CD4-positive, alpha-beta T cell treated with Interleukin-1 beta for 1 hour (primary cell): Measurements from ENCODE around the gene APC2.
A peak's percentile ranks its signal among the peaks of the same experiment; 100 is the strongest.

Experiments
- DNase-seq, 2 donors: peaks; one replicate each; pipeline ENCODE4 v3.0.0-alpha.2; 2020 to 2022

The APC2 gene, protein sequence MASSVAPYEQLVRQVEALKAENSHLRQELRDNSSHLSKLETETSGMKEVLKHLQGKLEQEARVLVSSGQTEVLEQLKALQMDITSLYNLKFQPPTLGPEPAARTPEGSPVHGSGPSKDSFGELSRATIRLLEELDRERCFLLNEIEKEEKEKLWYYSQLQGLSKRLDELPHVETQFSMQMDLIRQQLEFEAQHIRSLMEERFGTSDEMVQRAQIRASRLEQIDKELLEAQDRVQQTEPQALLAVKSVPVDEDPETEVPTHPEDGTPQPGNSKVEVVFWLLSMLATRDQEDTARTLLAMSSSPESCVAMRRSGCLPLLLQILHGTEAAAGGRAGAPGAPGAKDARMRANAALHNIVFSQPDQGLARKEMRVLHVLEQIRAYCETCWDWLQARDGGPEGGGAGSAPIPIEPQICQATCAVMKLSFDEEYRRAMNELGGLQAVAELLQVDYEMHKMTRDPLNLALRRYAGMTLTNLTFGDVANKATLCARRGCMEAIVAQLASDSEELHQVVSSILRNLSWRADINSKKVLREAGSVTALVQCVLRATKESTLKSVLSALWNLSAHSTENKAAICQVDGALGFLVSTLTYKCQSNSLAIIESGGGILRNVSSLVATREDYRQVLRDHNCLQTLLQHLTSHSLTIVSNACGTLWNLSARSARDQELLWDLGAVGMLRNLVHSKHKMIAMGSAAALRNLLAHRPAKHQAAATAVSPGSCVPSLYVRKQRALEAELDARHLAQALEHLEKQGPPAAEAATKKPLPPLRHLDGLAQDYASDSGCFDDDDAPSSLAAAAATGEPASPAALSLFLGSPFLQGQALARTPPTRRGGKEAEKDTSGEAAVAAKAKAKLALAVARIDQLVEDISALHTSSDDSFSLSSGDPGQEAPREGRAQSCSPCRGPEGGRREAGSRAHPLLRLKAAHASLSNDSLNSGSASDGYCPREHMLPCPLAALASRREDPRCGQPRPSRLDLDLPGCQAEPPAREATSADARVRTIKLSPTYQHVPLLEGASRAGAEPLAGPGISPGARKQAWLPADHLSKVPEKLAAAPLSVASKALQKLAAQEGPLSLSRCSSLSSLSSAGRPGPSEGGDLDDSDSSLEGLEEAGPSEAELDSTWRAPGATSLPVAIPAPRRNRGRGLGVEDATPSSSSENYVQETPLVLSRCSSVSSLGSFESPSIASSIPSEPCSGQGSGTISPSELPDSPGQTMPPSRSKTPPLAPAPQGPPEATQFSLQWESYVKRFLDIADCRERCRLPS (N-terminal part only)

DNA sequence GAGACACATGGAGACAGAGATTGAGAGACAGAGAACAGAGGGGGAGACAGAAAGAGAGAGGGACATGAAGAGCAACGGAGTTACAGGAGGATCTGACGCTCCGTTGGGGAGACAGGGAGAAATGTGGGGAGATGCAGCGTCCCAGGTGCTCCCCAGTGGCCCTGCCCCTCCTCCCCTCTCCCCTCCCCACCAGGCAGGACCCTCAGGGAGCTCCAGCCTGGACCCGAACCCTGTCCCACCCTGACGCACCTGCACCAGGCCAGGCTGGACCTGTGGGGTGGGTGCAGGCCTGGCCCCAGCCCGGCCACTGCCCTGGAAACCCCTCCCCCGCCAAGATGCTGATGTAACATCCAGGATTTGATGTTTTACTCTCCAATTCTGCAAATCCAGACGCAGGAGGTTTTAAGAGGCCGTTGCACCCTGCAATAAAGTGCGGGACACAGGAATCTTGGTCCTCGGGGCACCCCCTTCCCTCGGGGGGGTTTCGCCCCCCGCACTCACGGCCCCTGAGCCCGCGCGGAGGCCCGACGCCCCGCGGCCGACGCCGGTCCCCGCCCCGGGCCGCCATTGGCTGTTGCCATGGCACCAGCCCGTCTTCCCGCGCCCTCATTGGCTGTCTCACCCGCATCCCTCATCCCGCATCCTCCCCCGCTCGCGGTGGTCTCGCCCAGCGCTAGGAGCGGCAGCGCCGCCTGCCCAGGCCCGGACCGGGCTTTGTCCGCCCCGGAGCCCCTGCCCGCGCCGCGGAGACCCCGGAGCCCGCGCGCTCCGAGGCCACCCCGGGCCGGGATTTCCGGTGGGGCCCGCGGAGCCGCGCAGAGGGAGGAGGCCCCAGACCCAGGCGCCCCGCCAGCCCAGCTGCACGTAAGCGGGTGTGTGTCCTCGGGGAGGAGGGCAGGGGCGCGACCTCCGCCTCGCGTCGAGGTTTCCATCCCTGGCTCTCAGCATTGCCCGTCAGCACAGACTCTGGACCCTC lies at the start of gene APC2:
Gene APC2 (plus strand): TSS at position 655 of the 976 bp plus-strand sequence. CDS start 2,881 bp downstream, outside the sequence.
- peak in 1 of 2 donors; percentile 33 for DNase-seq

DNA sequence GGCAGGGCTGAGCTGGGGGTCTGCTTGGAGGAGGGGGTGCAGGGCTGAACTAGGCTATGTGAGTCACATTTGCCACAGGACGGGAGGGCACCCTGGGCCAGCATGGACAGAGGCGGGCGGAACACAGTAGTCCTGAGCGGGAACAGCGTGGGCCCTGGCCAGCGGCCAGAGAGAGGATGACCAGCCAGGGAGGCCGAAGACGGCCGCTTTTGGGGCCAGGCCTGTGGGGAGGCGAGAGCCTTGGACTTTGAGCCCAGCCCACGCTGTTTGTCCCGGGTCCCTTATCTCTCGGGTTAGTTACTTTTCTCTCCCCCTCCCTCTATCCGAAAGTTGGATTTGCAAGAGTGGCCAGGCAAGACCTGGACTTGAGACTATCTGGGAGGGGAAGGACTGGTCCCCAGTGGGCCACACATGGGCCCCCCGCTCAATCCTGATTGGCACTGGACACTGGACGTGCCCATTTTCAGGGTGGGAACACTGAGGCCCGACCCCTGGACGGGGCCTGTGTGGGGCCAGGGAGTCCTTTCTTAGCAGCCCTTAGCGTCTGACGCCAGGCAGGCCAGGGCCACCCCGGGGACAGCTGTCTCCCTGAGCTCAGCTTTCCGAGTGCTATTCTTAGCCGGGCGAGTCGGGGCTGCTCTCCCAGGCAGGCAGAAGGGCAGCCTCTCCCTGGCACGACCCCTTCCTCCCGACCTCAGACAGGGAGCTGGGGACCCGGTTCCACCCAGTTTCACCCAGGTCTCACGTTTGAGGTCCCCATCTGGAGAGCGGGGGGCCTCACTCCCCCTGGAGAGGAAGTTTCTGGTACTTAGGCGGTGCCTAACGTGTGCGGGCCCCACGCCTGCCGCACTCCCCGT lies 49.4 kb upstream of the APC2 start:
- no peak for DNase-seq

DNA sequence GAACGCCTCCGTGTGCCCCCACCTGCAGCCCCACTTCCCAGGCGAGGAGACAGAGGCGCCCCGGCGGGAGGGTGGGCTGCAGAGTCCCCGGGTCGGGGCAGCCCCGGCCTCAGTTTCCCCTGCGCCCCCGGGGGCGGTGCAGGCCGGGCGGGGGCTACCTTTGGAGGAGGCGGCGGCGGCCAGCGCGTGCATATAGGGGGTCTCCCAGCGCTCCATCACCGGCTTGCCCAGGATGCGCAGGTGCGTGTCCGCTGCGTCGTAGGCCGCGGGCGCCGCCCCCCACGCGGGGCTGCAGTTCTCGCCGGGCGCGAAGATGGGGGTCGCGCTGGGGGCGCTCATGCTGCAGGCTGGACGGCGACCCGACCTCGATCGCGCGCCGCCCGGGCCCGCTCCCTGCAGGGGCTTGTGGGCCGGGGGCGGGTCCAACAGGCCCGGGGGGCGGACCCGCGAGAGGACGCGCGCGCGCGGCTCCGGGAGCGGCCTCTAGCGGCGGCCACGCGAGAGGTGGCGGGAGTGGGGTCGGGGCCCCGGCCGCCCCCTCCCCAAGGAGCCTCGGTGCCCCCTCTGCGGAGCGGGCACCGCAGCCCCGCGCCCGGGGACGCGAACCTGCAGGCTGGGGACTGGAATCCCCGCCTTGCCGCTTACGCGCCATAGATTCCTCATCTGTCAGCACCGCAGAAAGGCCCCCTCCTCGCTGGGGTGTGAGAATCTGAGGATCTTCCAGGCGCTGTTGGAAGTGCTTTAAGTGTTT lies 48.6 kb upstream of the APC2 start, which contains the start of gene GAMT:
Gene GAMT (minus strand): TSS at position 405 of the 751 bp plus-strand sequence. CDS start 66 bp downstream, at position 339.
- peak; percentile 64 to 65 for DNase-seq

DNA sequence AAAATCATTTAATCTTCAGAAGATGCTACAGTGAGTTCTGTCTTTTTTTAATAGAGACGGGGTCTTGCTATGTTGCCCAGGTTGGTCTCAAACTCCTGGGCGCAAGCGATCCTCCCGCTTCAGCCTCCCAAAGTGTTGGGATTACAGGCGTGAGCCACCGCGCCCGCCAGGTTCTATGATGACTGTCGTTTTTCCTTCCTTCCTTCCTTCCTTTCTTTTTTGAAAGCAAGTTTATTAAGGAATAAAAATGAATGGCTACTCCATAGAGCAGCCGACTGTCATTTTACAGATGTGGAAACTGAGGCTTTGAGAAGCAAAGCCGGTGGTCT lies 48.1 kb upstream of the APC2 start:
- DNase-seq = no peak

DNA sequence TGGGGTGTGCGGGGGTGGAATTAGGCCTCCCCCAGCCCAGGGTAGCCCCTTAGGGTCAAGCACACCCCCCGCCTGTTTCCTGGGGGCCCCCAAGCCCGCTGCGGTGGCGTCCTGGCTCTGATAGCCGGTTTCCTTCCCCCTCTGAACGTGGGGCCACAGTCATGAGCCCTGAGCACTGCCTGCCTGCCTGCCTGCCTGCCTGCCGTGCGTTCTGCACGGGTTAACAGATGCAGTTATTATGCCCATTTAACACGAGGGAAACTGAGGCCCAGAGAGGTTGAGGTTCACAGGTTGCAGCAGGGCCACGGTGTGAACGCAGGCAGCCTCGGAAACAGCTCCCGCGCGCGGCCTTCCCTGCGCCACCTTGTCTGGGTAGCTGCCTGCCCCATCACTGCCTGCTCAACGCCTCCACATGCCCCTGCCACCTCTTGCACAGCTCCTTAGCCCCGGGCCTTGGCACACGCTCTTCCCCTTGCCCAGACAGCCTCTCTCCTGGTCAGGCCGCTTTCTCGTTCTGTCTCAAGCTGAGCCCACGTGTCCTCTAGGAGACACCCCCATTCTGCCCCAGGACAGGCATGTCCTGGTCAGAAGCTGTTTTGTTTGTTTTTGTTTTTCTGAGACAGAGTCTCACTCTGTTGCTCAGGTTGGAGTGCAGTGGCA lies 47.4 kb upstream of the APC2 start:
- DNase-seq = no peak

DNA sequence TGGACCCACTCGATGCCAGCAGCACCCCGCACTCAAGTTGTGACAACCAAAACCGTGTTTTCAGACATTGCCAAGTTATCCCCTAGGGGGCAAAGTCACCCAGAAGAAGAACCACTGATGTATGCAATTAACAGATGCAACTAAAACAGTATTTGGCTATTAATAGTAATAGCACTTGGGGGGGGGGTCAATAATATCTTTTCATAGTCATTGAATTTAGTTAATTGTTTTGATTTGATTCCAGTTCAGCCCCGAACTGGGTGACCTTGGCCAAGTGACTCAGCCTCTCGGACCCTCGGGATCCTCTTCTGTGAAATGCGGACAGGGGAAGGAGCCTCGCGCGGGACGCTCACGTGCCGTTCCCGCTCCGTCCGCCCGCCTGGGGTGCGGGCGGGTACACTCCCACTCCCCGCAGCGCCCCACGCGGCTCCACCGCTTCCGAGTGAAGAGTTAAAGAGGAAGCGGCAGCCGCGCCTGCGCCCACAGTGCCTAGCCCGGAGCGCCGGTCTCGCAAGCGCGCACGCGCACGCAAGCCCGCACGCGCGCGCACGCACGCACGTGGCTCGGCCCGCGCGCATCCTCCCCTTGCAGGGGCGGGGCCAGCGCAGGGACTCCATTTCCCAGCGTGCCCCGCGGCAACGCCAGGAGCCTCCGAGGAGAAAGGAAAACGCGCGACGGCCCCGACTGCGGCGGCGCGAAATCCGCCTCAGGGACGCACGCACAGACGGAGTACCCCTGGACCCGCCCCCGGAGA lies 43.0 kb upstream of the APC2 start:
- DNase-seq = peak; percentile 99 to 100

DNA sequence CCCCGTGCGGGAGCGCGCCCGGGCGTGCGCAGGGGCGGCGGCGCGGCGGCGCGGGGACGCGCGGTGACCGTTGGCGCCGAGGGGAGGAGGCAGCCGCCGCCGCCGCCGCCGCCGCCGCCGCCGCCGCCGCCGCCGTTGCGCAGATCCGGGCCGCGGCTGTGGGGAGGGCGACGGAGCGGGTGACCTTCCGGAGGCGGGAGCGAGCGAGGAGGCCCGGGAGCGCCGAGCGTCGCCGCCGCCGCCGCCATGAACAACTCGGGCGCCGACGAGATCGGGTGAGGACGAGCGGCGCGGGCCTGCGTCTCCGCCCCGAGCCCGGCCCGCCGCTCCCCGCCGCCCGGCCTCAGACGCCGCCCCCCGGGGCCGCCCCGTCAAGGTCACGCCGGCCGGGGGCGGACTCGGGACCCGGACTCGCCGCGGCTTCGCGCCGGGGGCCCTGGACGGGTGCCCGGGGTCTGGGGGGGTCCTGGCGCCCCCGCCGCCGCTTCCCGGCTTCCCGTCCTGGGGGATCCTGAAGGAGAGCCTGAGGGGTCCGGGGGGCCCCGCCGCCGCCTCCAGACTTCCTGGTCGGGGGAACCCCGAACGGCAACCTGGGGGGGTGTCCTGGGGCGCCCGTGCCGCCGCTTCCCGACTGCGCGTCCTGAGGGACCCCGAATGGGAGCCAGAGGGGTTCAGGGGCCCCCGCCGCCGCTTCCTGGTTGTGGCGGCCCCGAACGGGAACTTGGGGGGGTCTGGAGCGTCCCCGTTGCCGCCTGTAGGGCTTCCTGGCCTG lies 42.2 kb upstream of the APC2 start, which contains the start of gene DAZAP1:
Gene DAZAP1 (plus strand): TSS at position 59 of the 772 bp plus-strand sequence. CDS start 188 bp downstream, at position 247.
- peak; percentile 26 to 34 for DNase-seq

DNA sequence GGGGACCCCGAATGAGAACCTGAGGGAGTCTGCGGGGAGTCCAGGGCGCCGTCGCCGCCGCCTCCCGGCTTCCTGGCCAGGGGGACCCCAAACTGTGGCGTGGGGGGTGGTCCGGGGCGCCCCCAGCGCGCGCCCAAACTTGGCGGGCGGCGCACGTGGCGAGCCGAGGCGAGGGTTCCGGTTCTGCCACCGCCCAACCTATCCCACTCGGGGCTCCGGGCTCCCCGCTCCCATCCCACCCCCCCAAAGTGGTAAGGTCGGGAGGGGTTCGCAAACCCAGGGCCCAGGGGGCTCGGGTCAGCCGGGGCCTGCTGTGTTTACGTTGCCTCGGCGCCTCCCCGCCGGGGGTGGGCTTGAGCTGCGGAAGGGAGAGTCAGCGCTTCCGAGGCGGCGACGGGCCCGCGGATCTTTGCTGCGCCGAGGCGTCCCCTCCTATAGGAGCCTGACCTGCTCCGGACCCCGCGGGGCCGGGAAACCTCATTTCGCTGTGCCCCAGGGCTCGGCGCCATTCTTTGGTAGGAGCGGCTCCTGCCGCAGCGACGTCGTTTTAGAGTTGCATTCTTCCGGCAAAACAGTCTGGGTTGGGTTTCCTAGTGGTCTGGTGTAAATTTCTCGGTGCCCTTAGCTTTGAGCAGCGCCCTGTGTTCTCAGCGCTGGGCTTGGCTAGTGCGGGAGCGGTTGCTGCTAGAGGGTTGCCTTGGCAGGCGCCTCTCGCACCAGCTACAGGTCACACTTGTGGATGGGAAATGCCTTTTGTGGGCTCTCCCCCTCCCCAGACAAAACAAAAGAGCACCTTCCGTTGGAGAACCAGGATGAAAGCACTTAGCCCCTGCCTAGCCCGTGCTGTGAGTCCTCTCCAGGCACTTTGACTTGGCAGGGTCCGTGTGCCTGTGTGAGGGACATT lies 41.4 kb upstream of the APC2 start:
- peak; percentile 60 to 67 for DNase-seq

DNA sequence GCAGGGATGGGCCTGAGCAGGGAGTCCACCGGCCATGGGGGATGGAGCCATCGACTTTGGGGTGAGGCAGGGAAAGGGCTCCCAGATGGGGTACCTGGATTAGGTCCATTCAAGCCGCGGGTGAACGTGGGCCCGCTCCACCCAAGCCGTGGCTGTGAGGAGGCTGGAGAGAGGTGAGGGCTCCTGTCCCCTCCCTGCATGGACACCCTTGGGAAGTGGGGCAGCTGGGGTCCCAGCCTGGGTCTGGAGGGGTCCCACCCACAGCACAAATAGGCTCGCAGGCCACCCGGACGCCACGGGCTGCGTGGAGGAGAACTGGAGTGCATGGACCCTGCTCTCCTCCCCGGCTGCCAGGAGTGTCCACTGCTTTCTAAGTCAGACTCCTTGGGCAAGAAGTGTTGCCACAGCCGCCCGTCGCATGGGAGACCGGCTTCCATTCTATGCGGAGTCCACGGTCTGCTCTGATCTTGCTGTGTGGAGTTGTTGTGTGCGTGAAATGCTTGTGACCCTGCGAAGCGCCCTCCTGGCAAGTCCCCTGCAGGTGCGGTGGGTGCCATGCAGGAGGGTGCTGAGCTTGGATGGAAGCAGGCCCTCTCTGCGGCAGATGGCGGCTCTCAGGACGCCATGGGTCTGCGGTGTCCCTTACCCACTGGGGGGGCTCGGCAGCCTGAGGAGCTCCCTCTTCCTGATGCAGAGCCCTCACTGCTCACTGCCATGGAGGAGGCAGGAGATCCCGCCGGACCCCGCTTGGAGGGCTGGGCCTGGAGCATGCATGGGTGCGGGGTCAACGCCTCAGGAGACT lies 40.5 kb upstream of the APC2 start:
- DNase-seq = no peak

DNA sequence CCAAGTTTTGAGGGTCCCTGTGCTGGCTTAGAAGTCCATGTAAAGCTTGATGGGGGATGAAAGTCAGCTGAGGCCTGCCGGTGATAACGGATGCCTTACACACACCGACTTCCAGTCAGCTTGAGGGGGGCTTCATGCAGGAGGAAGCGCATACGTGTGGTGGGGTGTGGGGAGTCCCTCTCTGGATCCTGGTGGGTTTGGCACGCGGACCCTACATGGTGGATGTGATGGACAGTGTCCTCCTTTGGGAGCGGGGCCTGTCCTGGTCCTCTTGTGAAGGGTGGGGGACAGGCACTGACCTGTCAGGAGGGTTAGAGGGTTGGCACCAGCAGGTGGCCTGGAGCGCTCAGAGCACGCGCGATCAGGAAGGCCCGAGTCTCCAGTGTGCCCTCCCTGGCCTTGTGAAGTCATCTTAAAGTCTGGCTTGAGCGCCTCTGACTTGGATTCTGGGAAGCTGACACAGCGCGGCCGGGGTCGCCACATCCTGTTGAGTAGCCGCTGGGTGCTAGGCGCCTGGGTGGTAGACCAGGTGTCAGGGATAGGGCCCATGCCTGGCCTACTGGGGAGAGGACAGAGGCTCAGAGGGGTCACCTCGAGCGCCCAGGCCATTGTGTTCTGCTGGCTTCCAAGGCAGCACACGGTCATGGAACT lies 39.7 kb upstream of the APC2 start:
- no peak for DNase-seq

DNA sequence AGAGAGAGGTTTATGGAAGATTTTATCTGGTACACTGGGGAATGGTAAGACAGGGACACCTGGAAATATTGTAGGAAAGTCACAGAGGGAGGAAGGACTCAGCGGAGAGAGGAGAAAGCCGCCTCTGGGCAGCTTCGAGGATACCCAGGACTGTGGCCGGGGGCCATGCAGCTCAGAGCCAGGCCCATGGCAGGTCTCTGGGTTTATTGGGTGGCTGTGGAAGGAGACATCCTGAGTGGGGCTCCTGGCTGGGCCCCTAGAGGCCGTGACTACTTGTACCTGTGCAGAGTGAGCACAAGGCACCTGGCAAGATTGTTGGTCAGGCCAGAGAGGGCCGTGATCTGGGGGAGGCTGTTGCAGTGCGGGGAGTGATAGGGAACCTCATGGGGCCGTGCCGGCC lies 39.1 kb upstream of the APC2 start:
- DNase-seq = no peak

DNA sequence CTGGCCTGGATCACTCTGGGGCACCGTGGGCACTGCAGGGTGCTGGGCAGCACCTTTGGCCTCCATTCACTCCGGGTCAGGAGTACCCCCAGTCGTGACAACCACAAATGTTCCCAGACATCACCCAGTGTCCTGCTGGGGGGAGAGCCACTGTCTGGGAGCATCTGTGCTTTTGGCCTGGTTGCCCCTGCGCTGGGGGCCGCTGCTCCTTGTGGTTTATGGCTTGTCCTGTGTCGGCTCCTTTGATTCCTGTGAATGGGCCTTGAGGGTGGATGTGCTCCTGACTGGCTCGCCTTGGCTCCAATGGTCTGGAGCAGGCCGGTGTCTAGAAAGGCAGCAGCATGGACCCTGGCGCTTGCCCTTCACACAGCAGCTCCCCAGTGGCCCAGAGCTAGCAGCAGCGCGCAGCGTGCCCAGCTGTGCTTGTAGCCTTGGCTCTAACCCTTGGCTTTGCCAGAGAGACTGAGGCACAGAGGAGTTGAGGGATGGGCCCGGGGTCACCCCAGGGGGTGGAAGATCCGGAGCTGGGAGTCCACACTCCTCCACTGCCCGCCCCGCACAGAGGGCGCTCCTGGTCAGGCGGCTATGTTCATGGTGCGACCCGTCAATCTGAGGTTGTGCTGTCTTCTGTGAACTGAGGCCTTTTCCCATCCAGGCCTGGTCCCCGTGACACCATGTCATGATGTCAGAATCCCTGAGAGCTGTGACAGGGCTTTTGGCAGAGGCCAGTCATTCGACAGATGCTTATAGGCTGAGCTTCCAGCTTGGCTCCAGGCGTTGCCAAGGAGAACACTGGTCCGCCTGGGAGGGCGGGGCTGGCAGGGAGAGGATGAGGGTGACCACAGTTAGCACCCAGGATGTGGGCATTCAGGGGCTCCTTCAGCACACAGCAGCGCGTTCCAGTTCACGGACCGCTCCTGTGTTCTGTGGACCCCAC lies 38.4 kb upstream of the APC2 start:
- peak; percentile 32 to 52 for DNase-seq

DNA sequence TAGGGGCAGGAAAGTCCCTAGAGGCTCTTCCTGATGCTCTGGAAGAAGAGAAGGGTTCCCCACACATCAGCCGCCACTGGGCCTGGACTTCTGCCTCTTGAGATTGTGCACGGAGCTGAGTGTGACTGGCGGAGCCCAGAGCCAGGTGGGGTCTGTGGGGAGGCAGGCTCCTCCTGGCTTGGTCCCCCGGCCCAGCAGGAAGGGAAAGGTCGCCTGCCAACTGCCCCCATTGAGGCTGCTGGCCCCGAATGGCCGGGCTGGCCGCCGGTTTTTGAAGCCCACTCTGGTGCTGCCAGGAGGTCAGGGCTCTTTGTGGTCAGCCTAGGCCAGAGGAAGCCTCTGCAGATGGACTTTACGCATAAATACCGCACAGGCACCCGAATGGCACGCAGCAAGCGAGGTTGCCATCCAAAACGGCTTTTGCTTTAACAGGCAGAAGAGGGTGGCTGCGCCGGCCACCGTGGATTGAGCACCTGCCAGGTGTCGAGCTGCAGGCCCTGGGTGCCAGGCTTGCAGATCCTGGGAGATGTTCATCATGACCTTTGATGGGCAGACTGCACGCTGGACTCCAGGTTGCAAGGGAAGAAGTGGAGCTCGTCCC lies 37.5 kb upstream of the APC2 start:
- DNase-seq = no peak
